K562 (cell line): ENCODE measurements around the gene SH2D4B. TPM values are rescaled to one million over a fixed set of nuclear protein-coding genes. Genes with fewer than 3 reads are reported as not detected.

ENCODE experiments used
- ATAC-seq: fragments of 200-7000 bp; cut with Tn5 transposase; 3 replicates; pipeline ENCODE4 v1.9.1; 2020; ENCODE audit warnings: moderate library complexity
- BruUV-seq: library from RNA; stranded (reverse); fragments of 400-500 nt; replicated peaks from 2 replicates; lab custom pipeline; 2021; lab: Mats Ljungman, UMichigan
- CTCF ChIA-PET: fragments of 300-600 bp; formaldehyde crosslinking; extraction: SDS; loops from one replicate; lab custom pipeline; 2021; ENCODE audit warnings: low intra/inter-chr PET ratio; lab: Yijun Ruan, JAX
- POLR2A ChIA-PET: fragments of 300-600, 350-650 bp; sonication (Branson Sonifier 250); formaldehyde crosslinking; extraction: SDS; loops from one replicate; lab custom pipeline; 2021; ENCODE audit warnings: antibody characterized with exemption, inconsistent platforms; lab: Yijun Ruan, JAX
- DNase-seq, 4 experiments: peaks; one replicate each; pipeline versions ENCODE4 v3.0.0 to v3.0.0-alpha.2; 2011 to 2018; ENCODE audit warnings: low spot score in 3 of 4, mixed read lengths in 3 of 4; ENCODE audit errors: extremely low read depth in 1 of 4
- FAIRE-seq: peaks from 2 replicates; lab custom pipeline; 2011; peaks lifted over from hg19 to GRCh38; lab: Jason Lieb, UNC
- H2AFZ ChIP-seq: 2 replicates; pipeline ENCODE4 v1.6.0; 2011; ENCODE audit warnings: low read depth, low read length, control low read depth, inconsistent platforms
- H3K27ac ChIP-seq: fragments of 200-600 bp; 3 replicates; pipeline ENCODE4 v1.8.0; 2011; ENCODE audit warnings: low read depth, mild to moderate bottlenecking, control low read depth, inconsistent platforms, low read length, moderate library complexity, mixed read lengths; ENCODE audit errors: extremely low read depth
- H3K27me3 ChIP-seq, 2 experiments: fragments of 300-600 bp in 1 of 2; 2 replicates in 1 of 2; 3 replicates in 1 of 2; pipeline versions ENCODE4 v1.6.0 to v1.8.0; 2011; ENCODE audit warnings: inconsistent platforms in 2 of 2, low read length in 2 of 2, mild to moderate bottlenecking in 1 of 2, mixed read lengths in 1 of 2, moderate library complexity in 1 of 2; ENCODE audit not compliant: control insufficient read depth in 2 of 2, insufficient read depth in 2 of 2
- H3K36me3 ChIP-seq: fragments of 300-600 bp; 3 replicates; pipeline ENCODE4 v1.8.0; 2011; ENCODE audit warnings: mild to moderate bottlenecking, low read length, inconsistent platforms; ENCODE audit not compliant: control insufficient read depth, insufficient read depth
- H3K4me1 ChIP-seq, 2 experiments: fragments of 200-600 bp in 1 of 2; replicated peaks in 1 of 2; 2 replicates in 1 of 2; 3 replicates in 1 of 2; pipeline versions ENCODE4 v1.5.1 to v1.8.0; 2011; ENCODE audit warnings: inconsistent platforms in 2 of 2, low read length in 2 of 2, mild to moderate bottlenecking in 1 of 2, mixed read lengths in 1 of 2, moderate library complexity in 1 of 2; ENCODE audit not compliant: control insufficient read depth in 2 of 2, insufficient read depth in 2 of 2
- H3K4me2 ChIP-seq: 2 replicates; pipeline ENCODE4 v1.6.1; 2011; ENCODE audit warnings: low read length, control low read depth, inconsistent platforms, mixed read lengths; ENCODE audit not compliant: insufficient read depth
- H3K4me3 ChIP-seq: fragments of 200-600 bp; sonication (generic), shearing (Covaris generic); 2 replicates; pipeline ENCODE4 v1.5.1; 2016; ENCODE audit warnings: control low read depth, inconsistent platforms
- H3K79me2 ChIP-seq: fragments of 200-600 bp; 3 replicates; pipeline ENCODE4 v1.8.0; 2011; ENCODE audit warnings: low read length, inconsistent platforms; ENCODE audit not compliant: control insufficient read depth, insufficient read depth
- H3K9ac ChIP-seq, 2 experiments: 2 replicates each; pipeline versions ENCODE4 v1.6.0 to v1.6.1; 2011; ENCODE audit warnings: low read depth in 2 of 2, low read length in 2 of 2, control low read depth in 1 of 2, inconsistent platforms in 1 of 2, mild to moderate bottlenecking in 1 of 2, mixed read lengths in 1 of 2; ENCODE audit not compliant: insufficient read depth in 1 of 2
- H3K9me1 ChIP-seq: one replicate; pipeline ENCODE4 v1.6.0; 2011; ENCODE audit warnings: inconsistent platforms, mild to moderate bottlenecking, low read length, moderate library complexity; ENCODE audit not compliant: control insufficient read depth, insufficient read depth
- H3K9me3 ChIP-seq: replicated peaks from 2 replicates; pipeline ENCODE4 v1.5.1; 2011; ENCODE audit warnings: low read depth, low read length, inconsistent platforms; ENCODE audit not compliant: control insufficient read depth, insufficient read depth
- H4K20me1 ChIP-seq: replicated peaks from 2 replicates; pipeline ENCODE4 v1.6.1; 2011; ENCODE audit warnings: low read length, inconsistent platforms, mixed read lengths; ENCODE audit not compliant: control insufficient read depth, insufficient read depth
- CTCF ChIP-seq, 3 experiments: IDR thresholded peaks in 2 of 3; conservative IDR thresholded peaks in 1 of 3; 2 replicates each; pipeline ENCODE4 v1.5.1; 2011 to 2012; ENCODE audit warnings: low read length in 3 of 3, mild to moderate bottlenecking in 3 of 3, control low read depth in 2 of 3, improper control_type of control experiment in 1 of 3, inconsistent platforms in 1 of 3, low read depth in 1 of 3, mixed read lengths in 1 of 3, moderate library complexity in 1 of 3; ENCODE audit not compliant: insufficient read depth in 2 of 3
- GABPB1 ChIP-seq: sonication (generic); formaldehyde crosslinking; IDR thresholded peaks from 2 replicates; pipeline ENCODE4 v1.8.0; 2022; ENCODE audit warnings: mild to moderate bottlenecking, missing genetic modification reagents
- WGBS: fragments of 100-300 bp; shearing (Covaris generic); methylation state at CpG from one replicate; pipeline ENCODE4 v1.1.6; 2016; ENCODE audit warnings: low coverage, mixed read lengths; ENCODE audit not compliant: insufficient coverage; ENCODE audit errors: missing lambda C conversion rate; 5-methylcytosine and 5-hydroxymethylcytosine counted together
- in situ Hi-C: fragments of 300-500 bp; cut with MboI; formaldehyde crosslinking; loops from 4 replicates; pipeline ENCODE4 v1.15.0; 2018; ENCODE audit warnings: inconsistent platforms, mixed read lengths
- intact Hi-C: fragments of 100-400 bp; cut with micrococcal nuclease; formaldehyde crosslinking; loops from 2 replicates; pipeline ENCODE4 v1.14.2; 2022
- polyA plus RNA-seq, 8 experiments: library from polyadenylated mRNA; depleted of rRNA in 4 of 8; stranded (reverse) in 5 of 8; unstranded in 3 of 8; fragments of >200 nt; fragmentation: Nextera tagmentation in 2 of 8; fragmentation: Illumina TruSeq in 1 of 8; extraction: Ambion mirVana in 2 of 8; extraction: Trizol in 1 of 8; gene quantifications; 2 replicates each; pipeline versions ENCODE4 v1.2.1 to v1.2.3, GENCODE V29; 2011 to 2014; ENCODE audit warnings: inconsistent platforms in 1 of 8, missing spikeins in 1 of 8
- total RNA-seq, 7 experiments: library from RNA; depleted of rRNA in 6 of 7; stranded (reverse); fragments of >200 nt in 6 of 7; fragmentation: Illumina TruSeq in 2 of 7; extraction: Trizol in 2 of 7; gene quantifications; 2 replicates each; pipeline versions ENCODE4 v1.2.1 to v1.2.3, GENCODE V29; 2011 to 2021; ENCODE audit warnings: low replicate concordance in 1 of 7

The SH2D4B gene
- total and polyA plus RNA-seq, 9 of the 15 experiments (the other 6 are each of a cell fraction or from before 2014, with no cell fraction given), result 0.03 to 0.14 (median 0.04) TPM; not detected in 4

- Histone ChIP-seq H3K27me3 (peaks cover 0 to 37% of the 10 kb centered on the region in 2 experiments; a peak in 4 of 5 replicates), H3K79me2 (no peaks in the 10 kb centered on the region), H3K4me2 (no peak overlapping the region), H3K27ac (no peak overlapping the region), H3K4me3 (no peak overlapping the region), H3K4me1 (peaks cover 0 to 4% of the 10 kb centered on the region in 2 experiments; a peak in 3 of 5 replicates), H3K9ac (no peak overlapping the region), H3K36me3 (no peaks in the 10 kb centered on the region), H3K9me1 (no peaks in the 10 kb centered on the region), H4K20me1 (no peaks in the 10 kb centered on the region), H2AFZ (no peak overlapping the region), H3K9me3 (no peaks in the 10 kb centered on the region)
- ATAC-seq (no peak), DNase-seq (no peak), FAIRE-seq (no peak)
- intact Hi-C loops, result loop anchor here (2.0 to 5.0 kb wide), 2 partner anchors 30 to 313 kb away; no protein-coding TSS in a partner anchor
- WGBS, result 1% methylated on average over 5 of the region's 5 CpGs
- in situ Hi-C loops, result loop anchor here (10.0 kb wide), 1 partner anchor 230 kb away; no protein-coding TSS in a partner anchor
- POLR2A ChIA-PET, result no interaction called here
- BruUV-seq, result no TSS peak
- CTCF ChIA-PET, result no interaction called here
- TF ChIP-seq CTCF (IDR thresholded peaks at IDR 0.05 in 2 of 3, conservative IDR thresholded peaks at IDR 0.05 in 1 of 3; ENCODE audit: insufficient read depth in 2 of 3, low read depth in 1 of 3, low read length in 3 of 3) (peak in 1 of 3 experiments; percentile 15; a peak in 1 of 6 replicates), GABPB1 (no peak)
- TF ChIP-seq, all 486 proteins: peak for 1
Observed at GRCh38 chr10:80694930-80695329, 157.2 kb downstream of the SH2D4B start.

Other genes with a start within 250 kb of the SH2D4B start
- 0.05 and 0.12 TPM in 2 replicates for gene MAT1A, start 248.2 kb upstream of the SH2D4B start, total RNA-seq (2014; rRNA removed)
- 0.15 TPM in 1 of 2 replicates, not detected in the other for gene MAT1A, start 248.2 kb upstream of the SH2D4B start, total RNA-seq (2014; rRNA removed; fragmentation: Illumina TruSeq; extraction: Trizol)
- gene MAT1A, start 248.2 kb upstream of the SH2D4B start, total RNA-seq (2015; rRNA removed; fragmentation: Illumina TruSeq; extraction: Trizol), result 0.11 and 0.26 TPM in 2 replicates
- gene MAT1A, start 248.2 kb upstream of the SH2D4B start, total RNA-seq (2021), result 0.24 and 0.42 TPM in 2 replicates
- gene MAT1A, start 248.2 kb upstream of the SH2D4B start, polyA plus RNA-seq (2011; rRNA removed), result 0.03 and 0.04 TPM in 2 replicates
- gene MAT1A, start 248.2 kb upstream of the SH2D4B start, polyA plus RNA-seq (2014; fragmentation: Illumina TruSeq; extraction: Trizol), result 0.03 TPM in 1 of 2 replicates, not detected in the other
- gene MAT1A, start 248.2 kb upstream of the SH2D4B start, polyA plus RNA-seq (2014; fragmentation: Nextera tagmentation; extraction: Ambion mirVana), result not detected
- 0.19 and 0.30 TPM in 2 replicates for gene MAT1A, start 248.2 kb upstream of the SH2D4B start, polyA plus RNA-seq (2014; rRNA removed)
- not detected in 2 replicates for gene DYDC1, start 181.1 kb upstream of the SH2D4B start, total RNA-seq (2014; rRNA removed)
- gene DYDC1, start 181.1 kb upstream of the SH2D4B start, total RNA-seq (2014; rRNA removed; fragmentation: Illumina TruSeq; extraction: Trizol), result not detected in 2 replicates
- gene DYDC1, start 181.1 kb upstream of the SH2D4B start, total RNA-seq (2015; rRNA removed; fragmentation: Illumina TruSeq; extraction: Trizol), result not detected in 2 replicates
- gene DYDC1, start 181.1 kb upstream of the SH2D4B start, total RNA-seq (2021), result not detected in 2 replicates
- gene DYDC1, start 181.1 kb upstream of the SH2D4B start, polyA plus RNA-seq (2011; rRNA removed), result not detected in 2 replicates
- not detected in 2 replicates for gene DYDC1, start 181.1 kb upstream of the SH2D4B start, polyA plus RNA-seq (2014; fragmentation: Illumina TruSeq; extraction: Trizol)
- gene DYDC1, start 181.1 kb upstream of the SH2D4B start, polyA plus RNA-seq (2014; fragmentation: Nextera tagmentation; extraction: Ambion mirVana), result not detected
- gene DYDC1, start 181.1 kb upstream of the SH2D4B start, polyA plus RNA-seq (2014; rRNA removed), result not detected in 2 replicates
- 0.12 TPM in 1 of 2 replicates, not detected in the other for gene DYDC2, start 181.1 kb upstream of the SH2D4B start, total RNA-seq (2014; rRNA removed)
- 0.11 TPM in 1 of 2 replicates, not detected in the other for gene DYDC2, start 181.1 kb upstream of the SH2D4B start, total RNA-seq (2014; rRNA removed; fragmentation: Illumina TruSeq; extraction: Trizol)
- 0.11 TPM in 1 of 2 replicates, not detected in the other for gene DYDC2, start 181.1 kb upstream of the SH2D4B start, total RNA-seq (2015; rRNA removed; fragmentation: Illumina TruSeq; extraction: Trizol)
- gene DYDC2, start 181.1 kb upstream of the SH2D4B start, total RNA-seq (2021), result not detected in 2 replicates
- not detected in 2 replicates for gene DYDC2, start 181.1 kb upstream of the SH2D4B start, polyA plus RNA-seq (2011; rRNA removed)
- 0.06 TPM in 1 of 2 replicates, not detected in the other for gene DYDC2, start 181.1 kb upstream of the SH2D4B start, polyA plus RNA-seq (2014; fragmentation: Illumina TruSeq; extraction: Trizol)
- gene DYDC2, start 181.1 kb upstream of the SH2D4B start, polyA plus RNA-seq (2014; fragmentation: Nextera tagmentation; extraction: Ambion mirVana), result under 1 TPM in 1 of 2 experiments, not detected in 1; 0.18 TPM
- gene DYDC2, start 181.1 kb upstream of the SH2D4B start, polyA plus RNA-seq (2014; rRNA removed), result 0.34 TPM in 1 of 2 replicates, not detected in the other
- gene PRXL2A, start 129.4 kb upstream of the SH2D4B start, total RNA-seq (2014; rRNA removed), result 0.14 and 0.41 TPM in 2 replicates
- gene PRXL2A, start 129.4 kb upstream of the SH2D4B start, total RNA-seq (2014; rRNA removed; fragmentation: Illumina TruSeq; extraction: Trizol), result 0.64 and 0.84 TPM in 2 replicates
- 1.2 and 1.4 TPM in 2 replicates for gene PRXL2A, start 129.4 kb upstream of the SH2D4B start, total RNA-seq (2015; rRNA removed; fragmentation: Illumina TruSeq; extraction: Trizol)
- gene PRXL2A, start 129.4 kb upstream of the SH2D4B start, total RNA-seq (2021), result 0.71 and 0.87 TPM in 2 replicates
- gene PRXL2A, start 129.4 kb upstream of the SH2D4B start, polyA plus RNA-seq (2011; rRNA removed), result 0.14 and 0.75 TPM in 2 replicates
- 0.83 and 1.1 TPM in 2 replicates for gene PRXL2A, start 129.4 kb upstream of the SH2D4B start, polyA plus RNA-seq (2014; fragmentation: Illumina TruSeq; extraction: Trizol)
- gene PRXL2A, start 129.4 kb upstream of the SH2D4B start, polyA plus RNA-seq (2014; fragmentation: Nextera tagmentation; extraction: Ambion mirVana), result under 1 TPM; 0.17 to 0.53 TPM
- 0.78 and 2.1 TPM in 2 replicates for gene PRXL2A, start 129.4 kb upstream of the SH2D4B start, polyA plus RNA-seq (2014; rRNA removed)
- 22.4 and 33.3 TPM in 2 replicates for gene TSPAN14, start 83.6 kb upstream of the SH2D4B start, total RNA-seq (2014; rRNA removed)
- 19.0 and 23.3 TPM in 2 replicates for gene TSPAN14, start 83.6 kb upstream of the SH2D4B start, total RNA-seq (2014; rRNA removed; fragmentation: Illumina TruSeq; extraction: Trizol)
- gene TSPAN14, start 83.6 kb upstream of the SH2D4B start, total RNA-seq (2015; rRNA removed; fragmentation: Illumina TruSeq; extraction: Trizol), result 22.5 and 24.4 TPM in 2 replicates
- 89.2 and 92.9 TPM in 2 replicates for gene TSPAN14, start 83.6 kb upstream of the SH2D4B start, total RNA-seq (2021)
- gene TSPAN14, start 83.6 kb upstream of the SH2D4B start, polyA plus RNA-seq (2011; rRNA removed), result 42.9 and 65.1 TPM in 2 replicates
- 65.0 and 66.6 TPM in 2 replicates for gene TSPAN14, start 83.6 kb upstream of the SH2D4B start, polyA plus RNA-seq (2014; fragmentation: Illumina TruSeq; extraction: Trizol)
- 1 to 10 TPM; 5.8 to 6.6 TPM for gene TSPAN14, start 83.6 kb upstream of the SH2D4B start, polyA plus RNA-seq (2014; fragmentation: Nextera tagmentation; extraction: Ambion mirVana)
- gene TSPAN14, start 83.6 kb upstream of the SH2D4B start, polyA plus RNA-seq (2014; rRNA removed), result 47.2 and 57.2 TPM in 2 replicates